ENCODE measurements around the gene NELFB. TPM values are rescaled to one million over a fixed set of nuclear protein-coding genes. Genes with fewer than 3 reads are reported as not detected.

NELFB gene
- total and polyA plus RNA-seq, 2 of the 4 experiments (the other 2 are of a cell fraction) = 36.9 to 66.0 TPM

Other genes starting within 250 kb of the NELFB start
- 3.8 and 4.4 TPM in 2 replicates for gene ABCA2, start 227.1 kb upstream of the NELFB start, total RNA-seq (2012; rRNA removed)
- gene ABCA2, start 227.1 kb upstream of the NELFB start, polyA plus RNA-seq (2012; rRNA removed) = 46.0 and 52.3 TPM in 2 replicates
- not detected in 2 replicates for gene FUT7, start 223.2 kb upstream of the NELFB start, total RNA-seq (2012; rRNA removed)
- not detected in 2 replicates for gene FUT7, start 223.2 kb upstream of the NELFB start, polyA plus RNA-seq (2012; rRNA removed)
- gene NPDC1, start 209.2 kb upstream of the NELFB start, total RNA-seq (2012; rRNA removed) = 2.7 and 2.8 TPM in 2 replicates
- 58.1 and 74.0 TPM in 2 replicates for gene NPDC1, start 209.2 kb upstream of the NELFB start, polyA plus RNA-seq (2012; rRNA removed)
- not detected in 2 replicates for gene ENTPD2, start 201.3 kb upstream of the NELFB start, total RNA-seq (2012; rRNA removed)
- not detected in 2 replicates for gene ENTPD2, start 201.3 kb upstream of the NELFB start, polyA plus RNA-seq (2012; rRNA removed)
- gene SAPCD2, start 184.8 kb upstream of the NELFB start, total RNA-seq (2012; rRNA removed) = 3.3 and 3.4 TPM in 2 replicates
- gene SAPCD2, start 184.8 kb upstream of the NELFB start, polyA plus RNA-seq (2012; rRNA removed) = 4.9 and 6.4 TPM in 2 replicates
- 2.3 and 2.5 TPM in 2 replicates for gene UAP1L1, start 177.8 kb upstream of the NELFB start, total RNA-seq (2012; rRNA removed)
- 8.7 and 9.8 TPM in 2 replicates for gene UAP1L1, start 177.8 kb upstream of the NELFB start, polyA plus RNA-seq (2012; rRNA removed)
- 25.0 and 28.7 TPM in 2 replicates for gene MAN1B1, start 168.3 kb upstream of the NELFB start, total RNA-seq (2012; rRNA removed)
- 49.8 and 55.1 TPM in 2 replicates for gene MAN1B1, start 168.3 kb upstream of the NELFB start, polyA plus RNA-seq (2012; rRNA removed)
- 14.2 and 14.9 TPM in 2 replicates for gene DPP7, start 140.6 kb upstream of the NELFB start, total RNA-seq (2012; rRNA removed)
- gene DPP7, start 140.6 kb upstream of the NELFB start, polyA plus RNA-seq (2012; rRNA removed) = 76.4 and 88.2 TPM in 2 replicates
- not detected in 2 replicates for gene GRIN1, start 116.2 kb upstream of the NELFB start, total RNA-seq (2012; rRNA removed)
- 0.04 and 0.09 TPM in 2 replicates for gene GRIN1, start 116.2 kb upstream of the NELFB start, polyA plus RNA-seq (2012; rRNA removed)
- not detected in 2 replicates for gene LRRC26, start 85.3 kb upstream of the NELFB start, total RNA-seq (2012; rRNA removed)
- not detected in 2 replicates for gene LRRC26, start 85.3 kb upstream of the NELFB start, polyA plus RNA-seq (2012; rRNA removed)
- not detected in 2 replicates for gene TMEM210, start 83.3 kb upstream of the NELFB start, total RNA-seq (2012; rRNA removed)
- gene TMEM210, start 83.3 kb upstream of the NELFB start, polyA plus RNA-seq (2012; rRNA removed) = not detected in 2 replicates
- gene ANAPC2, start 66.8 kb upstream of the NELFB start, total RNA-seq (2012; rRNA removed) = 9.3 and 9.4 TPM in 2 replicates
- 29.5 and 34.3 TPM in 2 replicates for gene ANAPC2, start 66.8 kb upstream of the NELFB start, polyA plus RNA-seq (2012; rRNA removed)
- gene SSNA1, start 66.7 kb upstream of the NELFB start, total RNA-seq (2012; rRNA removed) = 55.7 and 63.9 TPM in 2 replicates
- 86.7 and 107 TPM in 2 replicates for gene SSNA1, start 66.7 kb upstream of the NELFB start, polyA plus RNA-seq (2012; rRNA removed)
- gene TPRN, start 54.6 kb upstream of the NELFB start, total RNA-seq (2012; rRNA removed) = 1.7 and 1.8 TPM in 2 replicates
- 5.3 and 7.1 TPM in 2 replicates for gene TPRN, start 54.6 kb upstream of the NELFB start, polyA plus RNA-seq (2012; rRNA removed)
- gene TMEM203, start 49.7 kb upstream of the NELFB start, total RNA-seq (2012; rRNA removed) = 18.8 and 20.8 TPM in 2 replicates
- 39.1 and 40.6 TPM in 2 replicates for gene TMEM203, start 49.7 kb upstream of the NELFB start, polyA plus RNA-seq (2012; rRNA removed)
- gene NDOR1, start 49.6 kb upstream of the NELFB start, total RNA-seq (2012; rRNA removed) = 0.90 and 1.1 TPM in 2 replicates
- 10.6 and 14.0 TPM in 2 replicates for gene NDOR1, start 49.6 kb upstream of the NELFB start, polyA plus RNA-seq (2012; rRNA removed)
- gene RNF208, start 33.1 kb upstream of the NELFB start, total RNA-seq (2012; rRNA removed) = not detected in 2 replicates
- 1.2 and 1.6 TPM in 2 replicates for gene RNF208, start 33.1 kb upstream of the NELFB start, polyA plus RNA-seq (2012; rRNA removed)
- 0.18 TPM in 1 of 2 replicates, not detected in the other for gene CYSRT1, start 30.2 kb upstream of the NELFB start, total RNA-seq (2012; rRNA removed)
- gene CYSRT1, start 30.2 kb upstream of the NELFB start, polyA plus RNA-seq (2012; rRNA removed) = 0.84 and 0.93 TPM in 2 replicates
- not detected in 2 replicates for gene RNF224, start 27.8 kb upstream of the NELFB start, total RNA-seq (2012; rRNA removed)
- not detected in 2 replicates for gene RNF224, start 27.8 kb upstream of the NELFB start, polyA plus RNA-seq (2012; rRNA removed)
- not detected in 2 replicates for gene SLC34A3, start 24.4 kb upstream of the NELFB start, total RNA-seq (2012; rRNA removed)
- not detected in 2 replicates for gene SLC34A3, start 24.4 kb upstream of the NELFB start, polyA plus RNA-seq (2012; rRNA removed)
- gene TUBB4B, start 14.0 kb upstream of the NELFB start, total RNA-seq (2012; rRNA removed) = 236 and 237 TPM in 2 replicates
- gene TUBB4B, start 14.0 kb upstream of the NELFB start, polyA plus RNA-seq (2012; rRNA removed) = 529 and 613 TPM in 2 replicates
- not detected in 2 replicates for gene STPG3, start 4.0 kb upstream of the NELFB start, total RNA-seq (2012; rRNA removed)
- gene STPG3, start 4.0 kb upstream of the NELFB start, polyA plus RNA-seq (2012; rRNA removed) = not detected in 2 replicates
- 9.7 and 11.4 TPM in 2 replicates for gene TOR4A, start 22.4 kb downstream of the NELFB start, total RNA-seq (2012; rRNA removed)
- 22.9 and 28.4 TPM in 2 replicates for gene TOR4A, start 22.4 kb downstream of the NELFB start, polyA plus RNA-seq (2012; rRNA removed)
- gene NRARP, start 46.9 kb downstream of the NELFB start, total RNA-seq (2012; rRNA removed) = not detected in 2 replicates
- 0.15 and 0.39 TPM in 2 replicates for gene NRARP, start 46.9 kb downstream of the NELFB start, polyA plus RNA-seq (2012; rRNA removed)
- 1.1 and 1.7 TPM in 2 replicates for gene EXD3, start 167.8 kb downstream of the NELFB start, total RNA-seq (2012; rRNA removed)
- 7.4 and 10.2 TPM in 2 replicates for gene EXD3, start 167.8 kb downstream of the NELFB start, polyA plus RNA-seq (2012; rRNA removed)
- not detected in 2 replicates for gene NOXA1, start 168.1 kb downstream of the NELFB start, total RNA-seq (2012; rRNA removed)
- gene NOXA1, start 168.1 kb downstream of the NELFB start, polyA plus RNA-seq (2012; rRNA removed) = 0.16 and 0.17 TPM in 2 replicates
- not detected in 2 replicates for gene ENTPD8, start 186.0 kb downstream of the NELFB start, total RNA-seq (2012; rRNA removed)
- gene ENTPD8, start 186.0 kb downstream of the NELFB start, polyA plus RNA-seq (2012; rRNA removed) = 0.07 TPM in 2 replicates
- 7.7 and 10.0 TPM in 2 replicates for gene NSMF, start 204.0 kb downstream of the NELFB start, total RNA-seq (2012; rRNA removed)
- 40.9 and 45.9 TPM in 2 replicates for gene NSMF, start 204.0 kb downstream of the NELFB start, polyA plus RNA-seq (2012; rRNA removed)

All from IMR-90 (cell line).